ENCODE measurements around the gene DCAF10.
A peak's percentile ranks its signal among the peaks of the same experiment; 100 is the strongest.
"Not testable (repeated sequence)": the region's sequence is repeated elsewhere in the genome, so short reads cannot be mapped to it uniquely, and the experiment has no call there.

Gene DCAF10

DNA sequence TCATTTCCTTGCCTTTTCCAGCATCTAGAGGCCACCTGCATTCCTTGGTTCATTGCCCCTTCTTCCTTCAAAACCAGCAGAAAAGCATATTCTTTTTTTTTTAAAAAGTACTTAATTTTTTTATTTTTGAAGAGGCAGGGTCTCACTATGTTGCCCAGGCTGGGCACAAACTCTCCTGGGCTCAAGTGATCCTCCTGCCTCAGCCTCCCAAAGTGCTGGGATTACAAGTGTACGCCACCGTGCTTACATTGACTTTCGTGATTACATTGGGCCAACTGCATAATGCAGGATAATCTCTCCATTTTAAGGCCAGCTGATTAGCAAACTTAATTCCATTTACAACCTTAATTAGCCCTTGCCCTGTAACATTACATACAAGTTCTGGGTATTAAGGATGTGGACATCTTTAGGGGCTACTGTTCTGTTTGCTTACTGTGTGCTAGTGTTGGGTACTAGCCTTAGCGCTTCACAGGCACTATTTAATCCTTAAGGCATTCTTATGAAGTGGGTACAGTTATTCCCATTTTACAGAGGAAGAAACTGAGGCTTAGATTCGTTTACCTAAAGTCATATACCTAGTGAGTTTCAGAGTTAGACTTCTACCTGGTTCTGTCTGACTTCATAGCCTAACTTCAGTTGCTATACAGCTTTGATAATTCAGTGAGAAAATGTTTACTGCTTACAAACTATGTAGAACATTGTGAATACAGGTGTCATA, 69.6 kb downstream of the DCAF10 start:
- DNase-seq (ENCODE audit: low spot score) = no peak

DNA sequence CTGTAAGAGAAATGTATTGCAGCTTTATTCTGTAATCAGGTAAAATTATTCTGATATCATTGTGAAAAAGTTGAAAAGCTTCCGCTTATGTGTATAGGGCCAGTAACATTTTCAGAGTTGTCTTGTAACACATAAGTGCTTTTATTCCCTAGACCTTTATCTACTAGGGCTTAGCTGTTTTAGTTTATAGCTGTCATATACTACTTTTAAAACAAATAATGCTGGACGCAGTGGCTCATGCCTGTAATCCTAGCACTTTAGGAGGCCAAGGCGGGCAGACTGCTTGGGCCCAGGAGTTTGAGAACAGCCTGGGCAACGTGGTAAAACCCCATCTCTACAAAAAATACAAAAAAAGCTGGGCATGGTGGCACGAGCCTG, 70.2 kb downstream of the DCAF10 start:
- DNase-seq (ENCODE audit: low spot score) = no peak

DNA sequence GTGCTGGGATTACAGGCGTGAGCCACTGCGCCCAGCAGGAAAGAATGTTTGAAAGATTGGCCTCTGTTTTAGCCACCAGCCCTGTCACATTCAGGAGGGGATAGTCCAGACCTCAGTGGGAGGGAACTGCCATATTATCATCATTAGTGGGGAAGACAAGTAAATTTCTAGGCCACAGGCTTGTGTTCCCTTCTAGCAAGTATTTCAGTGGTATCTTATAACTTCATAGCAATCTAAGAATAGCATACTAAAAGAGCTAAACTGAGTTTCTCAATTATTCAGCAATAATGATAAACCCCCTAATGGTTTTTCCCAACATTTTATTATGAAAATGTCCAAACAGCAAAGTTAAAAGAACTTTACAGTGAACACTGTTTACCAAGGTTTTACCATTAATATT, 73.4 kb downstream of the DCAF10 start:
- DNase-seq (ENCODE audit: low spot score) = no peak

DNA sequence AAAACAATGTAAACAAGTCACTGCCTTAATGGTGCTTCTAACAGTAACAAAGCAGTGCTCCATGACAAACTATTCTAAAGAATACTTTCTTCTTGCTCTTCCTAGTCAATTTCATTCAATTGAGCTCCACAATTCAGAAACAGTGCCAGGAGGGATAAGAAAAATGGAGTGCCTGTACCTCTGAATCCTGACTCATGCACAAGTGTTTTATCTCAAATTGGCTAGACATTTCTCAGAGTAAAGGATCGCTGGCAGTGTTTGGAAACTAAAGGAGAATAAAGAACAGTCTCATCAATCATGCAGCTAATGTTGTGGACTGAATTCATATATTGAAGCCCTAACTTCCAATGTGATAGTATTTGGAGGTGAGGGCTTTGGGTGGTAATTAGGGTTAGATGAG, 75.8 kb downstream of the DCAF10 start:
- no peak for DNase-seq (ENCODE audit: low spot score)

GRCh38 chr9:37880916-37881479, 80.4 kb downstream of the DCAF10 start:
- DNase-seq (ENCODE audit: low spot score) = no peak

DNA sequence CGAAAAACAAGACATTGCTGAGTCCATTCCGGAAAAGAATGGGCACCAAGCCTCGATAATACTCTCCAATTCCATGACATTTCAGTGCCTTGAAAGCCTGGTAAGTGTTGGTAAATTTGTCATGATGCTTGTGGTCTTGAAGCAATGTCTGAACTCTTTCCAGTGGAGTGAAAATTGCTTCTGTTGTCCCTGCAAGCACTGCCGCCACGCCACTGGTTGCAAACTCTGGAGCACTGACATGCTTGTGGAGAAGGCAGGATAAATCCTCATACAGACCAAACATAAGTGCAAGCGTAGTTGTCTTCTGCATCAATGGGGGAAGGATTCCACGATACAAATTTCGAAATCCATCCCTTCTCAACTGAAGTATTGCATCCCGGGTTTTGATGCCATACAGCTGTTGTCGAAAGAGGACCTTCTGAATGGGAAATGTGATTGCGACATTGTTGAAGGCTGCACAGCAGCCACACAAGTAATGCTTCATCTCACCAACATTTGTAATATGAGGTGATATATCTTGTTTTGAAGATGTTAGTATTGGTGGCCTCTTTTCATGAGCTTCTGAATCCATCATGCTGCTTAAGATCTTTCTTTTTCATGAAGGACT, 87.5 kb downstream of the DCAF10 start:
- DNase-seq (ENCODE audit: low spot score) = not testable (repeated sequence)

- no peak for DNase-seq (ENCODE audit: low spot score)
Measured at GRCh38 chr9:37889536-37889935, 88.9 kb downstream of the DCAF10 start.

DNA sequence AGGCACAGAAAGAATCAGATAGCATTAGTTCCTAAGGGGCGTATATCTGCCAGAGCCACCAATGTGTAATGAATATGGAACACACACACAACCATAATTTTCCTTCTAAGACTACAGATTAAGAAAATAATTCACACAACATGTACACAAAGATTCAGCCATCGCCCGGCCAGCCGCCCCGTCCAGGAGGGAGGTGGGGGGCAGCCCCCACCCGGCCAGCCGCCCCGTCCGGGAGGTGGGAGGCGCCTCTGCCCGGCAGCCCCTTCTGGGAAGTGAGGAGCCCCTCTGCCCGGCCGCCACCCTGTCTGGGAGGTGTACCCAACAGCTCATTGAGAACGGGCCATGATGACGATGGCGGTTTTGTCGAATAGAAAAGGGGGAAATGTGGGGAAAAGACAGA, 90.4 kb downstream of the DCAF10 start:
- not testable (repeated sequence) for DNase-seq (ENCODE audit: low spot score)

- DNase-seq (ENCODE audit: low spot score) = no peak
Measured at GRCh38 chr9:37892063-37892462, 91.5 kb downstream of the DCAF10 start.

DNA sequence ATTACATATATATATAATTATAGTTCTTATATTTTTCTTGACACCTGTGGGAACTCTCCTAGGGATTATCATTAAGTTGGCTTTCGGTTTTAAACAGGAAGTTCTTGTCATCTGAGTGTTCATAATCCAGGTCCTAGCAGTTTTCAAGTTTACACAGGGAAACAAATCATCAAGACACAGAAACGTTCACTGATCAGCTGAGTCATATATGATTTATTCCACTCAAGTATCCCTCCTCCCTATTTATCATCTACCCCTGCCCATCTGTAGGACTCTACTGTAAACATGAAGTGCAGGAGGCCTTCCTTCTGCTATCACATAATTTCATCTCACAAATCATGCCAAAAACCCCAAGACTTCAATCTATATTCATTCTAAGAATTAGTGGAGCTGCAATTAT, 97.1 kb downstream of the DCAF10 start:
- DNase-seq (ENCODE audit: low spot score) = no peak

DNA sequence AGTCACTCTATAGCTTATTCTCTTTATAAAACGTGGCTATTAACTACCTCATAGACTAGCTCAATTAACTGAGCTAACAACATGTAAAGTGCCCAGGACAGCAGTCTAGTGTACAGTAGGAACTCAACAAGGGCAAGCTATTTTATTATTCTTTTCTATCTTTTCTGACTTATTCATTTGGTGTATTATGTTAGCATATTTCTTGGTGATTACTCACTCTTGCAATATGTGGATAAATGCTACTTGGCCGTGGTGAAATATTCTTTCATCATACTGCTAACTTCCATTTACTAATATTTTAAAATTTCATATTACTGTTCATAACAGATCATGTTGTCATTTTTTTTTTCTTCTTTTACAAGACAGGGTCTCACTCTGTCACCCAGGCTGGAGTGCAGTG, 98.4 kb downstream of the DCAF10 start:
- no peak for DNase-seq (ENCODE audit: low spot score)

DNA sequence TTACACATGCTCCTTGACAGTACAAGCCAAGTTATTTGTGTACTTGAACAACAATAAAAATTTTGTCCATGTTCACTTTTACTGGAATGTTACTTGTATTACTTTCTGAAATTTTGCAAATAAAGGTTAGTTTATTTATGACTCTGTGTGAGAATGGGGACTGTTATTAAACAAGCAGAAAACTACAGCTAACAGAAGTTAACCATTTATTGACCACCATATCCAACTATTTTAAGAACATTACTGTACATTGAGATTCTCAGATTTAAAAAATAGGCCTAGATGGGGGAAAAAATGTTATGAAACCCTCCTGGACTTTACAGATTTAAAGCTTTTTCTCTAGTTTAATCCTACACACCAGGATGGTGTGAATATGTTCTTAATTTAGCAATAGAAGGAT, 101.5 kb downstream of the DCAF10 start:
- no peak for DNase-seq (ENCODE audit: low spot score)

GRCh38 chr9:37902796-37903646, 102.4 kb downstream of the DCAF10 start:
- no peak for DNase-seq (ENCODE audit: low spot score)

DNA sequence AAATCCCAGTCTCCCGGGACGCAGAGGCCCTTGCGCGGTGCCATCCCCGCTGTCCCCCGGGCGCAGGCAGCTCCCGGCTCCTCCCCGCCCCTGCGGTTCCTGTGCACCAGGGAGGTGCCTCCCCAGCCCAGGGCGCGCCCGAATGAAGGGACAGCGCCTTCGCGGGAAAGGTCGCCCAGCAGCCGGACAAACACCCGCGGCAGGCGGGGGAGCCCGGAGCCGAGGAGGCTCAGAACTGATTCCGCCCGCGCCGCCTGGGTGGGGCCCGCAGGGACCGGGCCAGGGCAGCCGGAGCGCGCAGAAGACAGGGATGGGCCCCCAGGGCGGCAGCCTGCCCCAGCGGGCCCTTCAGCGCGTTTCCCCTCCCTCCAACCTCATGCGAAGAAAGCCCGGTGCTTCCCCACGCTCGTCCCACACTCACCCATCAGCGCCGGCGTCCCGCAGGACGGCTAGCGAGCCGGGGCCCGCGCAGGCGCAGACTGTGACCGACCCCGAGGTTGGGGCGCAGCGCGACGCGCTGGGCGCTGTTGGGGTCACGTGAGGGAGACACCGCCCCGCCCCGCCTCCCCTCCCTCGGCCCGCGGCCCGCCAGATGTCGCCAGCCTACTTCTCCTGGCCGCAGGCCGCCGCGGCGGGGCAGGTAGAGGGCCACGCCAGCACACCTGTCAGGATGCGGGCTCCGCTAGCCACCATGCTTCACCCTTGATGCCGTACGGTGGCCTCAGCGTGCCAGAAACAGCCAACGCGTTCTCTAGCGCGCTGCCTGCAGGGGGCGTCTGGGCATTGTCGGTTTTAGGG, 103.2 kb downstream of the DCAF10 start, which contains the start of gene SLC25A51:
SLC25A51 (minus strand) TSS at position 481 of the 798 bp plus-strand sequence. CDS start 15,577 bp downstream, outside the sequence.
- peak; percentile 93 for DNase-seq (ENCODE audit: low spot score)

DNA sequence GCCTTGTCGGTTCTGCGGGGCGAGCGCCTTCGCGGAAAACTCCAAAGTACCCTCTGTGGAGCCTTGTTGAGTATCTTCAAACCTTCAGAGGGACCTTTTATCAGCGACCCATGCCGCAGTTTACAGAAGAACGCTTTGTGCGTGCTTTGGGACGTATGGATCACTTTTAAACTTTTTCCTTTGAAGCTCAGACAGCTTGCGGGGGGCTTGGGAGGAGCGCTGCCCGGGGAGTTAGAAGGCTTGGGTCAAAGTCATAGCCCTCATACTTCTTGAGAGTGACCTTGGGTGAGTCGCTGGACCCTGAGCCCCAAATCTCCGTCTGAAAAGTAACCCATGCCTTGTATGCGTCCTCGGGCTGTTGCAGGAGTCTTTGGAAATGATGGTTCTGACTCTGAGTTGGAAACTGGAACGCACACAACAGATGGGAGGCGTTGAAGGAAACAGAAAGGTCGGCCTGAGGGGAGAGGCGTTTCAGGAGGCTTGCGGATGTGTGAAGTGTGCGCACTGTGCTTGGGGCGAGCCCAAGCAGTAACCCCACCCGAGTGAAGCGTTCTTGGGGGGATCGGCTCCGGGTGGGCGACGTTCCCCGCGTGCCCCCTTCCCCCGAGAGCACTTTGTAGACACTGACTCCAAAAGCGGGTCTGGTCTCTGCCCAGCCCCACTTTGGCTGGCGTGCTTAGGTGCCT, 104.0 kb downstream of the DCAF10 start:
- DNase-seq (ENCODE audit: low spot score) = peak; percentile 25

- DNase-seq (ENCODE audit: low spot score) = no peak
Measured at GRCh38 chr9:37905131-37905505, 104.5 kb downstream of the DCAF10 start.

DNA sequence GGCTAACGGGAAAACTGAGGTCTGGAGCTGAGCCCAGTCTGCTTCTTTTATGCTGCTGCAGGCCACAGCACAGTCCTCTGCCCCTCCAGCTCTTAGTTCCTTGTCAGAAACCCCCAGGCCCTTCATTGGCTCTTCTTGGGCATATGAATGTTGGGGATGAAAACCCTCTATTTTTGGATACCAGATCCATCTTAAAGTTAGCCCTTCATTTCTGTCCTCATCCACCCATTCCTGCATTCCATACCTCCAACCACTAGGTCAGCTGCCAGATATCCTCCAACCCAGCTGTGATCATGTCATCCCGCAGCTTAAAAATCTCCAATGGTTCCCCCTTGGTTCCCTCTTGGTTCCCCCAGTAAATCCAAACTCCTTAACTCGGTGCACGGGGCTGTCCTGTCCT, 105.2 kb downstream of the DCAF10 start:
- no peak for DNase-seq (ENCODE audit: low spot score)

- DNase-seq (ENCODE audit: low spot score) = no peak
Measured at GRCh38 chr9:37906312-37907239, 106.0 kb downstream of the DCAF10 start.

GRCh38 chr9:37908283-37908682, 107.7 kb downstream of the DCAF10 start:
- DNase-seq (ENCODE audit: low spot score) = no peak

- DNase-seq (ENCODE audit: low spot score) = no peak
Measured at GRCh38 chr9:37908698-37909186, 108.1 kb downstream of the DCAF10 start.
